ENCODE results near the gene SBNO1.
"Not testable (repeated sequence)": the region's sequence is repeated elsewhere in the genome, so short reads cannot be mapped to it uniquely, and the experiment has no call there.

- not testable (repeated sequence) for TF ChIP-seq CTCF (IDR thresholded peaks at IDR 0.05); POLR2AphosphoS5 (IDR thresholded peaks at IDR 0.05; ENCODE audit: low read depth, low read length)
These were observed 3.8 kb upstream of the SBNO1 start for GRCh38 chr12:123368431-123368830.

Measured in Panc1 (cell line).